Activated T-cell treated with anti-CD3 and anti-CD28 coated beads, Interleukin-2, amount 50 U/mL, for 48 hours (primary cell): ENCODE measurements around the gene SOS1.
"Not testable (repeated sequence)": the region's sequence is repeated elsewhere in the genome, so short reads cannot be mapped to it uniquely, and the experiment has no call there.

Experiments
- DNase-seq, 2 experiments: peaks; one replicate each; pipeline ENCODE4 v3.0.0-alpha.2; 2020

SOS1 gene

GRCh38 chr2:39099310-39099869 is 21.5 kb downstream of the SOS1 start:
- DNase-seq, result no peak

GRCh38 chr2:39095624-39096023 is 25.2 kb downstream of the SOS1 start:
- no peak for DNase-seq

- no peak for DNase-seq
Measured at GRCh38 chr2:39094717-39095363, 26.0 kb downstream of the SOS1 start.

GRCh38 chr2:39093218-39093898 is 27.5 kb downstream of the SOS1 start:
- DNase-seq, result no peak

GRCh38 chr2:39091543-39091942 is 29.3 kb downstream of the SOS1 start:
- no peak for DNase-seq

GRCh38 chr2:39091063-39091462 is 29.8 kb downstream of the SOS1 start:
- DNase-seq, result no peak

- DNase-seq, result no peak
Measured at GRCh38 chr2:39080152-39080551, 40.7 kb downstream of the SOS1 start.

- no peak for DNase-seq
Measured at GRCh38 chr2:39069890-39070465, 50.9 kb downstream of the SOS1 start.

GRCh38 chr2:39069136-39069515 is 51.7 kb downstream of the SOS1 start:
- peak in 1 of 2 experiments; percentile 39 for DNase-seq

- no peak for DNase-seq
Measured at GRCh38 chr2:39068299-39069135, 52.3 kb downstream of the SOS1 start.

- no peak for DNase-seq
Measured at GRCh38 chr2:39065616-39066015, 55.2 kb downstream of the SOS1 start.

- no peak for DNase-seq
Measured at GRCh38 chr2:39062320-39062719, 58.5 kb downstream of the SOS1 start.

- DNase-seq, result no peak
Measured at GRCh38 chr2:39061280-39061679, 59.6 kb downstream of the SOS1 start.

- DNase-seq, result no peak
Measured at GRCh38 chr2:39059366-39059952, 61.4 kb downstream of the SOS1 start.

GRCh38 chr2:39058101-39058500 is 62.8 kb downstream of the SOS1 start:
- no peak for DNase-seq

GRCh38 chr2:39052665-39053064 is 68.2 kb downstream of the SOS1 start:
- not testable (repeated sequence) for DNase-seq

- no peak for DNase-seq
Measured at GRCh38 chr2:39050109-39050508, 70.7 kb downstream of the SOS1 start.

GRCh38 chr2:39039072-39039471 is 81.8 kb downstream of the SOS1 start:
- DNase-seq, result no peak

- no peak for DNase-seq
Measured at GRCh38 chr2:39033980-39034379, 86.9 kb downstream of the SOS1 start.

- DNase-seq, result no peak
Measured at GRCh38 chr2:39027421-39027820, 93.4 kb downstream of the SOS1 start.

- no peak for DNase-seq
Measured at GRCh38 chr2:39024833-39025232, 96.0 kb downstream of the SOS1 start.

GRCh38 chr2:39023649-39024048 is 97.2 kb downstream of the SOS1 start:
- no peak for DNase-seq
